Body of pancreas (tissue), 4 donors: ENCODE measurements around the gene ZBTB1.

ENCODE experiments used
- CTCF ChIP-seq, 7 experiments: fragments of 450-650 bp in 4 of 7; fragments of 200-600 bp in 3 of 7; sonication (generic) in 3 of 7; IDR thresholded peaks; one replicate each; pipeline ENCODE4 v1.5.1; 2016 to 2019; ENCODE audit warnings: antibody characterized with exemption in 7 of 7
- POLR2A ChIP-seq, 3 donors: fragments of 450-650 bp; IDR thresholded peaks; one replicate each; pipeline ENCODE4 v1.6.1; 2016; ENCODE audit warnings: antibody characterized with exemption in 3 of 3, mild to moderate bottlenecking in 2 of 3

GRCh38 chr14:64573109-64573508, 68.5 kb downstream of the ZBTB1 start:
- TF ChIP-seq CTCF (IDR thresholded peaks at IDR 0.05) (no peak), POLR2A (IDR thresholded peaks at IDR 0.05) (no peak)
